HepG2 (cell line): ENCODE results near the gene LMX1B. TPM values are rescaled to one million over a fixed set of nuclear protein-coding genes. Genes with fewer than 3 reads are reported as not detected.

Source experiments
- ATAC-seq: fragments of 200-7000 bp; cut with Tn5 transposase; 3 replicates; pipeline ENCODE4 v1.9.1; 2020; ENCODE audit warnings: mild to moderate bottlenecking, moderate library complexity
- BruUV-seq: library from RNA; stranded (reverse); fragments of 400-500 nt; replicated peaks from 2 replicates; lab custom pipeline; 2021; lab: Mats Ljungman, UMichigan
- CTCF ChIA-PET: fragments of 300-600 bp; formaldehyde crosslinking; extraction: SDS; loops from one replicate; lab custom pipeline; 2021; ENCODE audit warnings: low total read pairs, inconsistent platforms, low intra/inter-chr PET ratio; lab: Yijun Ruan, JAX
- POLR2A ChIA-PET: fragments of 350-600 bp; sonication (Branson Sonifier 250); formaldehyde crosslinking; loops from one replicate; lab custom pipeline; 2020; ENCODE audit warnings: antibody characterized with exemption, inconsistent platforms; lab: Yijun Ruan, JAX
- DNase-seq: peaks from one replicate; pipeline ENCODE4 v3.0.0-alpha.2; 2015; ENCODE audit warnings: low spot score
- FAIRE-seq: peaks from 3 replicates; lab custom pipeline; 2011; peaks lifted over from hg19 to GRCh38; lab: Jason Lieb, UNC
- H2AFZ ChIP-seq: one replicate; pipeline ENCODE4 v1.6.1; 2011; ENCODE audit warnings: low read length, inconsistent platforms
- H3K27ac ChIP-seq: fragments of 300-600 bp; 3 replicates; pipeline ENCODE4 v1.8.0; 2011; ENCODE audit warnings: mixed run types, mild to moderate bottlenecking, mixed read lengths, low read length, inconsistent platforms; ENCODE audit not compliant: insufficient read depth; ENCODE audit errors: extremely low read length
- H3K27me3 ChIP-seq, 2 experiments: fragments of 200-600 bp in 1 of 2; 2 replicates in 1 of 2; 3 replicates in 1 of 2; pipeline versions ENCODE4 v1.6.0 to v1.8.0; 2011; ENCODE audit warnings: low read length in 2 of 2, mild to moderate bottlenecking in 2 of 2, moderate library complexity in 2 of 2, inconsistent platforms in 1 of 2; ENCODE audit not compliant: insufficient read depth in 2 of 2, control insufficient read depth in 1 of 2
- H3K36me3 ChIP-seq, 2 experiments: fragments of 200-600 bp in 1 of 2; replicated peaks in 1 of 2; 2 replicates in 1 of 2; 3 replicates in 1 of 2; pipeline versions ENCODE4 v1.5.1 to v1.8.0; 2011; ENCODE audit warnings: low read length in 2 of 2, inconsistent platforms in 1 of 2; ENCODE audit not compliant: insufficient read depth in 2 of 2, control insufficient read depth in 1 of 2
- H3K4me1 ChIP-seq: 2 replicates; pipeline ENCODE4 v1.5.1; 2012; ENCODE audit warnings: low read length, inconsistent platforms; ENCODE audit not compliant: insufficient read depth
- H3K4me2 ChIP-seq: 2 replicates; pipeline ENCODE4 v1.6.0; 2011; ENCODE audit warnings: low read depth, low read length, inconsistent platforms
- H3K4me3 ChIP-seq, 3 experiments: fragments of 200-600 bp in 1 of 3; sonication (generic), shearing (Covaris generic) in 1 of 3; replicated peaks in 1 of 3; 2 replicates each; pipeline ENCODE4 v1.5.1; 2011 to 2016; ENCODE audit warnings: low read length in 3 of 3, inconsistent platforms in 2 of 3, low read depth in 2 of 3, mild to moderate bottlenecking in 2 of 3, control low read depth in 1 of 3, mixed read lengths in 1 of 3; ENCODE audit not compliant: insufficient read depth in 1 of 3
- H3K79me2 ChIP-seq: one replicate; pipeline ENCODE4 v1.6.1; 2011; ENCODE audit warnings: low read length, inconsistent platforms; ENCODE audit not compliant: insufficient read depth
- H3K9ac ChIP-seq: 2 replicates; pipeline ENCODE4 v1.6.0; 2011; ENCODE audit warnings: mild to moderate bottlenecking, low read depth, low read length, inconsistent platforms; ENCODE audit not compliant: insufficient read depth
- H3K9me3 ChIP-seq: 2 replicates; pipeline ENCODE4 v1.5.1; 2012; ENCODE audit warnings: mild to moderate bottlenecking, low read length
- H4K20me1 ChIP-seq: 2 replicates; pipeline ENCODE4 v1.6.0; 2011; ENCODE audit warnings: inconsistent platforms, mild to moderate bottlenecking, low read length, moderate library complexity; ENCODE audit not compliant: insufficient read depth
- EEA1 ChIP-seq: sonication (generic); formaldehyde crosslinking; IDR thresholded peaks from 2 replicates; pipeline ENCODE4 v1.5.1; 2020; ENCODE audit warnings: mild to moderate bottlenecking, missing genetic modification reagents, borderline replicate concordance
- KLF12 ChIP-seq: sonication (generic); formaldehyde crosslinking; IDR thresholded peaks from 2 replicates; pipeline ENCODE4 v1.4.0; 2020; ENCODE audit warnings: missing genetic modification reagents, borderline replicate concordance
- SIN3B ChIP-seq: fragments of 150-350 bp; IDR thresholded peaks from 2 replicates; pipeline ENCODE4 v1.6.1; 2014; ENCODE audit warnings: low read length
- TOE1 ChIP-seq: sonication (generic); formaldehyde crosslinking; IDR thresholded peaks from 2 replicates; pipeline ENCODE4 v1.4.0; 2020; ENCODE audit warnings: mild to moderate bottlenecking, missing genetic modification reagents
- ZNF317 ChIP-seq: sonication (generic); formaldehyde crosslinking; IDR thresholded peaks from 2 replicates; pipeline ENCODE4 v1.5.0; 2020; ENCODE audit warnings: mild to moderate bottlenecking, missing genetic modification reagents
- WGBS: methylation state at CpG from one replicate; pipeline ENCODE4 v1.1.6; 2017; ENCODE audit warnings: low lambda C conversion rate; 5-methylcytosine and 5-hydroxymethylcytosine counted together
- in situ Hi-C: cut with HindIII; loops from 2 replicates; pipeline ENCODE4 v1.10.0; 2017; ENCODE audit warnings: low pct_unique_long_range_greater_than_20kb; ENCODE audit not compliant: extremely low pct_ligation_motif_present
- intact Hi-C: fragments of 100-400 bp; cut with micrococcal nuclease; formaldehyde crosslinking; loops from one replicate; pipeline ENCODE4 v1.10.0; 2022; ENCODE audit not compliant: unreplicated experiment
- polyA plus RNA-seq, 8 experiments: library from polyadenylated mRNA; depleted of rRNA in 3 of 8; stranded (reverse) in 7 of 8; unstranded in 1 of 8; fragments of >200 nt; fragmentation: Illumina TruSeq in 4 of 8; extraction: Trizol in 4 of 8; gene quantifications; 2 replicates each; pipeline versions ENCODE4 v1.2.1 to v1.2.3, GENCODE V29; 2011 to 2016; ENCODE audit warnings: low read depth in 4 of 8, missing spikeins in 1 of 8, mixed read lengths in 1 of 8; ENCODE audit not compliant: insufficient read depth in 1 of 8
- total RNA-seq, 5 experiments: library from RNA; depleted of rRNA; stranded (reverse); fragments of >200 nt; fragmentation: Illumina TruSeq; extraction: Trizol; gene quantifications; 2 replicates each; pipeline ENCODE4 v1.2.3, GENCODE V29; 2016; ENCODE audit warnings: low read depth in 1 of 5
- TF ChIP-seq, protein P1 (sequence below): sonication (generic); formaldehyde crosslinking; IDR thresholded peaks from 2 replicates; pipeline ENCODE4 v1.4.0; 2020; ENCODE audit warnings: missing genetic modification reagents, borderline replicate concordance
- TF ChIP-seq, protein P2 (sequence below): sonication (generic); formaldehyde crosslinking; IDR thresholded peaks from 2 replicates; pipeline ENCODE4 v1.8.1; 2023; ENCODE audit warnings: missing genetic modification reagents, inconsistent platforms, borderline replicate concordance
- TF ChIP-seq, protein P3 (sequence below): sonication (generic); formaldehyde crosslinking; IDR thresholded peaks from 2 replicates; pipeline ENCODE4 v1.4.0; 2020; ENCODE audit warnings: missing genetic modification reagents

Gene LMX1B
- total and polyA plus RNA-seq, 2 of the 13 experiments (the other 11 are each of a cell fraction or from before 2014, with no cell fraction given) = not detected

DNA sequence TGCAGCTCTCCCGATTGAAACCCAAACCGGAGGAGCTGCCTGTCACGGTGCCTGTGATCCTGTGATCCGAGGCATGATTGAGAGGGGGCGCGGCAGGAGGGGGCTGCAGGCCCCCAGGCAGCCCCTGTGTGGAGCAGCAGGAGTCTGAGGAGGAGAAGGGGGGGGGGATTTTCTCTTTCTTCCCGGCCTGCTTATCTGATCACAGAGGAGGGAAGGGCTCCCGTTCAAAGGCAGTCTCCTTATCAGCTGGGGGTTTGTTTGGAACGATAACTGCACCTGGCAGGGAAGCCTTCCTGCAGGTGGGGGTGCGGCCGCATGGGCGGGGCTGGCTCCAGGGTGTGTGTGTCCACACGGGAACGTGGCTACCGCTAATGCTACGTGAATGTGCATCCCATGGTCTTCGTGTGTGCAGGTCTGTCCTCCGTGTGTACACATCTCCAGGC lies 38.4 kb downstream of the LMX1B start (continued):
- TF ChIP-seq, protein P1, sequence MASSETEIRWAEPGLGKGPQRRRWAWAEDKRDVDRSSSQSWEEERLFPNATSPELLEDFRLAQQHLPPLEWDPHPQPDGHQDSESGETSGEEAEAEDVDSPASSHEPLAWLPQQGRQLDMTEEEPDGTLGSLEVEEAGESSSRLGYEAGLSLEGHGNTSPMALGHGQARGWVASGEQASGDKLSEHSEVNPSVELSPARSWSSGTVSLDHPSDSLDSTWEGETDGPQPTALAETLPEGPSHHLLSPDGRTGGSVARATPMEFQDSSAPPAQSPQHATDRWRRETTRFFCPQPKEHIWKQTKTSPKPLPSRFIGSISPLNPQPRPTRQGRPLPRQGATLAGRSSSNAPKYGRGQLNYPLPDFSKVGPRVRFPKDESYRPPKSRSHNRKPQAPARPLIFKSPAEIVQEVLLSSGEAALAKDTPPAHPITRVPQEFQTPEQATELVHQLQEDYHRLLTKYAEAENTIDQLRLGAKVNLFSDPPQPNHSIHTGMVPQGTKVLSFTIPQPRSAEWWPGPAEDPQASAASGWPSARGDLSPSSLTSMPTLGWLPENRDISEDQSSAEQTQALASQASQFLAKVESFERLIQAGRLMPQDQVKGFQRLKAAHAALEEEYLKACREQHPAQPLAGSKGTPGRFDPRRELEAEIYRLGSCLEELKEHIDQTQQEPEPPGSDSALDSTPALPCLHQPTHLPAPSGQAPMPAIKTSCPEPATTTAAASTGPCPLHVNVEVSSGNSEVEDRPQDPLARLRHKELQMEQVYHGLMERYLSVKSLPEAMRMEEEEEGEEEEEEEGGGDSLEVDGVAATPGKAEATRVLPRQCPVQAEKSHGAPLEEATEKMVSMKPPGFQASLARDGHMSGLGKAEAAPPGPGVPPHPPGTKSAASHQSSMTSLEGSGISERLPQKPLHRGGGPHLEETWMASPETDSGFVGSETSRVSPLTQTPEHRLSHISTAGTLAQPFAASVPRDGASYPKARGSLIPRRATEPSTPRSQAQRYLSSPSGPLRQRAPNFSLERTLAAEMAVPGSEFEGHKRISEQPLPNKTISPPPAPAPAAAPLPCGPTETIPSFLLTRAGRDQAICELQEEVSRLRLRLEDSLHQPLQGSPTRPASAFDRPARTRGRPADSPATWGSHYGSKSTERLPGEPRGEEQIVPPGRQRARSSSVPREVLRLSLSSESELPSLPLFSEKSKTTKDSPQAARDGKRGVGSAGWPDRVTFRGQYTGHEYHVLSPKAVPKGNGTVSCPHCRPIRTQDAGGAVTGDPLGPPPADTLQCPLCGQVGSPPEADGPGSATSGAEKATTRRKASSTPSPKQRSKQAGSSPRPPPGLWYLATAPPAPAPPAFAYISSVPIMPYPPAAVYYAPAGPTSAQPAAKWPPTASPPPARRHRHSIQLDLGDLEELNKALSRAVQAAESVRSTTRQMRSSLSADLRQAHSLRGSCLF (CRISPR knock-in tag) = no peak
- TF ChIP-seq, protein P2, sequence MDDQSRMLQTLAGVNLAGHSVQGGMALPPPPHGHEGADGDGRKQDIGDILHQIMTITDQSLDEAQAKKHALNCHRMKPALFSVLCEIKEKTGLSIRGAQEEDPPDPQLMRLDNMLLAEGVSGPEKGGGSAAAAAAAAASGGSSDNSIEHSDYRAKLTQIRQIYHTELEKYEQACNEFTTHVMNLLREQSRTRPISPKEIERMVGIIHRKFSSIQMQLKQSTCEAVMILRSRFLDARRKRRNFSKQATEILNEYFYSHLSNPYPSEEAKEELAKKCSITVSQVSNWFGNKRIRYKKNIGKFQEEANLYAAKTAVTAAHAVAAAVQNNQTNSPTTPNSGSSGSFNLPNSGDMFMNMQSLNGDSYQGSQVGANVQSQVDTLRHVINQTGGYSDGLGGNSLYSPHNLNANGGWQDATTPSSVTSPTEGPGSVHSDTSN = no peak
- TF ChIP-seq EEA1 (CRISPR knock-in tag) = no peak

DNA sequence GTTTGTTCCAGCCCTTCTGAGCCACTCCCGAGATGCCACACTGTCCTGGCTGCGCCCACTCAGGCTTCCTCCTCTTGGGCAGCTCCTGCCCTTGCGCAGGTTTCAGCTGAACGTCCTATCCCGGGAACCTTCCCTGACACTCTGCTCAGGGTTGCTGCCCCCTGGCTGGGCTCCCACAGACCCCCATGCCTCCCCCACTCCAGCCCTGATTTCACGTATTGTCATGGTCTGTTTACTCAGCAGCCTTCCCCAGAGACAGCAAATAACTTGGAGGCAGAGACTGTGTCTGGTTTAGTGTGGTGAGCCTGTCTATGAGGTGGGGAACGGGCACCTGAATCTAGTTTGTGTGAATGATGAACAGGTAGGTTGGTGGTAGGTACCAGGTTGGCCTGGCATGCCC lies 40.4 kb downstream of the LMX1B start:
- WGBS = 37% methylated on average over 7 of the region's 7 CpGs
- ChIA-PET POLR2A (no interaction called here), CTCF (no interaction called here)
- Histone ChIP-seq H3K27ac (no peak overlapping the region), H3K9ac (no peak overlapping the region), H3K4me1 (no peaks in the 10 kb centered on the region), H3K9me3 (no peaks in the 10 kb centered on the region), H4K20me1 (no peaks in the 10 kb centered on the region), H3K79me2 (no peaks in the 10 kb centered on the region), H3K4me2 (no peak overlapping the region), H3K36me3 (no peaks in the 10 kb centered on the region), H3K27me3 (peaks cover 14 to 74% of the 10 kb centered on the region in 2 experiments), H3K4me3 (no peak overlapping the region), H2AFZ (no peak overlapping the region)
- BruUV-seq = no TSS peak
- intact Hi-C loops (no loop called here), in situ Hi-C loops (no loop called here)
- no peak for DNase-seq
- ATAC-seq = no peak
- FAIRE-seq = no peak
- TF ChIP-seq TOE1 (CRISPR knock-in tag) (no peak), KLF12 (CRISPR knock-in tag) (no peak), ZNF317 (CRISPR knock-in tag) (no peak), SIN3B (no peak)
- TF ChIP-seq, protein P3, sequence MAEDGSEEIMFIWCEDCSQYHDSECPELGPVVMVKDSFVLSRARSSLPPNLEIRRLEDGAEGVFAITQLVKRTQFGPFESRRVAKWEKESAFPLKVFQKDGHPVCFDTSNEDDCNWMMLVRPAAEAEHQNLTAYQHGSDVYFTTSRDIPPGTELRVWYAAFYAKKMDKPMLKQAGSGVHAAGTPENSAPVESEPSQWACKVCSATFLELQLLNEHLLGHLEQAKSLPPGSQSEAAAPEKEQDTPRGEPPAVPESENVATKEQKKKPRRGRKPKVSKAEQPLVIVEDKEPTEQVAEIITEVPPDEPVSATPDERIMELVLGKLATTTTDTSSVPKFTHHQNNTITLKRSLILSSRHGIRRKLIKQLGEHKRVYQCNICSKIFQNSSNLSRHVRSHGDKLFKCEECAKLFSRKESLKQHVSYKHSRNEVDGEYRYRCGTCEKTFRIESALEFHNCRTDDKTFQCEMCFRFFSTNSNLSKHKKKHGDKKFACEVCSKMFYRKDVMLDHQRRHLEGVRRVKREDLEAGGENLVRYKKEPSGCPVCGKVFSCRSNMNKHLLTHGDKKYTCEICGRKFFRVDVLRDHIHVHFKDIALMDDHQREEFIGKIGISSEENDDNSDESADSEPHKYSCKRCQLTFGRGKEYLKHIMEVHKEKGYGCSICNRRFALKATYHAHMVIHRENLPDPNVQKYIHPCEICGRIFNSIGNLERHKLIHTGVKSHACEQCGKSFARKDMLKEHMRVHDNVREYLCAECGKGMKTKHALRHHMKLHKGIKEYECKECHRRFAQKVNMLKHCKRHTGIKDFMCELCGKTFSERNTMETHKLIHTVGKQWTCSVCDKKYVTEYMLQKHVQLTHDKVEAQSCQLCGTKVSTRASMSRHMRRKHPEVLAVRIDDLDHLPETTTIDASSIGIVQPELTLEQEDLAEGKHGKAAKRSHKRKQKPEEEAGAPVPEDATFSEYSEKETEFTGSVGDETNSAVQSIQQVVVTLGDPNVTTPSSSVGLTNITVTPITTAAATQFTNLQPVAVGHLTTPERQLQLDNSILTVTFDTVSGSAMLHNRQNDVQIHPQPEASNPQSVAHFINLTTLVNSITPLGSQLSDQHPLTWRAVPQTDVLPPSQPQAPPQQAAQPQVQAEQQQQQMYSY (CRISPR knock-in tag) = no peak
